Brain pericyte (primary cell): ENCODE results near the gene YIPF7.

Experiments
- DNase-seq: peaks from one replicate; pipeline ENCODE4 v3.0.0-alpha.2; 2012; ENCODE audit warnings: low read depth, low spot score

Gene YIPF7

GRCh38 chr4:44651425-44651824, at the start of gene YIPF7:
TSS of gene YIPF7 (minus strand) at chr4:44651625. CDS start at chr4:44650100, 1,525 bp downstream.
- no peak for DNase-seq

DNA sequence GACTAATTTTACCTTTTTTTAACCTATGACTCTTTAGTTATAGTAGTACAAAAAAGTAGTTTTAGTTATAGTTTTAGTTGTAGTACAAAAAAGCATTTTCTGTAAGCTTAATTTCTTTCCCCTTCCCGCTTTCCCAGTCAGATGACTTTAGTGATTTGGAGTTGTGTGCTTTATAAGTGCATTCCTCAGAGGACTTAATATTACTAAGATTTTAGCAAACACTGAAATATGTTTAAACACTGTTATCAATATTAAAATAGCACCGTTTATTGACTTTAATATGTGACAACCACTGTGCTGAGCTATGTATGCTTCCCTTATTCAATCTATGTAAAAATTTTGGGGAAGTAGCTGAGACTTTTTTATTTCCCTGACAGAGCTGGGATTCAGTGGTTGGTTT, 49.6 kb upstream of the YIPF7 start:
- DNase-seq, result no peak

- DNase-seq, result no peak
Measured at GRCh38 chr4:44700427-44700826, 49.0 kb upstream of the YIPF7 start.

GRCh38 chr4:44684648-44685047, 33.2 kb upstream of the YIPF7 start:
- no peak for DNase-seq

DNA sequence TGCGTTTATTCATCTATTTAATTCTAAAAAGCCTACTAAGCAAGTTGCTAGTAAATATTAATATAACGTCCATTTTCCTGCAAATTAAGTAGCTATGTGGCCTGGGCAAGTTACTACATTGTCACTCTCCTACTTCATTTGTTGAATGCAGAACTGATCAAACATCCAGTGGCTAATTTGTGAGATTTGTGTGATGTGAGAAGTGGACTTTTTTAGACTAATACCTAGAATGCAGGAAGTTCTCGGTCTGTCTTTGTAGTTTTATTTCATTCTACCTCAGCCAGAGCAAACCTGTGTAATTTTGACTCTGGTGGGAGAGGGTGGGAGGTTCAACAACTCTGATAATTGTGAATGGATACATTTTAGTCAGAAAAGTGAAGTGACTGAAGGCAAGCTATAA, 27.6 kb upstream of the YIPF7 start:
- no peak for DNase-seq

- DNase-seq, result peak; percentile 75
Measured at GRCh38 chr4:44678094-44679041, 26.9 kb upstream of the YIPF7 start, which contains the start of gene GUF1. TSS of gene GUF1 (plus strand) at chr4:44678420. CDS start at chr4:44678623, 203 bp downstream.

DNA sequence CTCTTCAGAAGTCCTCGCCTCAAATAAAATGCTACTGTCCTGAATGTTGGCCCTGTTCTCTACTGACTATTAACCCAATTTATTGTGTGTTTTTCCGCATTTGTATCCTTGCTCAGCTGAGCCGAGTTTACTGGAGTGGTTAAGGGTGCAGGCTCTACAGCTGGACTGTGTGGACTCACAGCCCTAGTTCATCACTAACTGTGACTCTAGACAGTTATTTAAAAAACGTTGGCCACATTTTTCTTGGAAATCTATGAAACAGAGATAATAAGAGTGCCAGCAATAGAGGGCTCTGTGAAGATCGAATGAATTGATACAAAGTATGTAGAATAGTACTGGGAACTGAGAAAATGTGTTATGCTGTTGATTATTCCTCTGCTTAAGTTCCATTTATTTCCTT, 23.9 kb upstream of the YIPF7 start:
- no peak for DNase-seq

DNA sequence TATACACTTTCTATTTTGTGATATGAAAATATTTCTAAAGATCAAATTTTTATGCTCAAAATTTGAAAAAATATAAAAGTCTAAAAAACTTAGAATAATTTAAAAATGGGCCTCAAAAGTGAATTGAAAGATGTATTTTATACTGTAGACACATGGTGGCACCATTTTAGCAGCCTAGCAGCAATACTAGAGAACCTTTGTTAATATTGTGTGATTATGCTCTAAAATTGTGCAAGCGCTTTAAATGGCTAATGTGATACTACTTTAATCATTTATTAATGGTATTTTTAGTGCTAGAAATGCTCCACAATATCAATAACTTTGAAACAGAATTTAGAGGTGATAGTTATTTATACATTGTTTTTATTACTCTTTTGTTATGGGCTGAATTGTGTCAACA, 23.0 kb upstream of the YIPF7 start:
- no peak for DNase-seq

DNA sequence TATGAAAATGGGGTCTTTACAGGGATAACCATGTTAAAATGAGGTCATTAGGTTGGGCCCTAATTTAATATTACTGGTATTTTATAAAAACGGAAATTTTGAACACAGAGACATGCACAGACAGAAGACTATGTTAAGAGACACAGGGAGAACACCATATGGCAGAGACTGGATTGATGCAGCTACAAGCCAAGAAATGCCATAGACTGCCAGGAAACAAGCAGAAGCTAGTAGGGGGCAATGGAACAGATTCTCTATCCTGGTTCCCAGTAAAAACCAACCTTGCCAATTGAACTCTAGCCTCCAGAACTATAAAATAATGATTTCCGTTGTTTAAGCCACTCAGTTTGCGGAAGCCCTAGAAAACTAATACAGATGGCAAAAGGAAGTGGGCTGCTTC, 20.2 kb upstream of the YIPF7 start:
- DNase-seq, result no peak

GRCh38 chr4:44670506-44671199, 19.2 kb upstream of the YIPF7 start:
- no peak for DNase-seq

DNA sequence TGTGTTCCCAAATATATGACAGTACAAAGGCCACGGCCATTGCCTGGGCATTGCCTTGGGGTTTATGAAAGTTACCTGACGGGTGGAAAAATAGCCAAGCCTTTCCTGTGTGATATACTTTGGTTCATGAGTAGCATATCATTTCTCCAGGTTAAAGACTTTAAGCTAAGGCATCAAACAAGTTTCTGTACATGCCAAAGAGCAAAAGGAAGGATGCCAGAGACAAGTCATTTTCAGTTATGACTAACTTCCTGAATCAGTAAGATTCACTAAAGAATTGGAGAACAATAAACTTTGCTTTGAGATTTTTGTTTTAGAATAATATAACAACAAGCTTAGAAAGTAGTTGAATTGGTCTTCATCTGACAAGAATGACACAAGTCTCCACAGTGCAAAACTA, 17.1 kb upstream of the YIPF7 start:
- DNase-seq, result no peak

DNA sequence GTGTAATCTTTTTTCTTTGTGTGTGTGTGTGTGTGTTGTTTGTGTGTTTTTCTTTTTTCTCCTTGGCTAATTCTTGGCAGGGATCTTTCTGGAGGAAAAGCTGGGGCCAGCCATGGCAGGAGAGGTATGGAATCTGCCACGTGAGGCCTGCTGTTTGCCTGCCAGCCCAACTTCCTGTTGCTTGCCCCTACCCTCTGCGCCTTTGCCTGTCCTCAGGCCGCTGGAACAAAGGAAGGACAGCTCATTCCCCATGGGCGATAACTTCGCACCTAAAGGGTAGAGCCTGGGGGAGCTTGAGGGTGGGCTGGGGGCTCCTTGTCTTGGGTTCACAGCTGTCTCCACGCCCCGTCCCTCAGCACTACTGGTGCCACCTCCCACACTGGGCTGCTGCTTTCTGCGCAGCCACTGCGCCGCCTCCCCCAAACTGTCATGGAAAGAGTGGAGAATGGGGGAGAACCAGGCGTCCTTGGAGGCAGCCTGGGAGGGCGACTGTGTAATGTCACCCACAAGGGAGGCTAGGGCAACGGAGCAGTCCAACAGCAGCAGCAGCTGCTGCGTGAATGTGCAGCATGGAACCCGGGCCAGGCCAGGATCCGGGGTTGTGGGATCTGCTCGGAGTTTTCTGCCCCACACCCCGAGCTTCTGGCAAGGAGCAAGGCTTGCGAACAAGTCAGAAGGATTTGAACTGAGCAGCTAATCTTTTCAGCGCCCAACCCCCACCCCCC, 12.3 kb upstream of the YIPF7 start:
- DNase-seq, result no peak

GRCh38 chr4:44662623-44663005, 11.2 kb upstream of the YIPF7 start:
- DNase-seq, result no peak

GRCh38 chr4:44661940-44662622, 10.7 kb upstream of the YIPF7 start:
- DNase-seq, result no peak

DNA sequence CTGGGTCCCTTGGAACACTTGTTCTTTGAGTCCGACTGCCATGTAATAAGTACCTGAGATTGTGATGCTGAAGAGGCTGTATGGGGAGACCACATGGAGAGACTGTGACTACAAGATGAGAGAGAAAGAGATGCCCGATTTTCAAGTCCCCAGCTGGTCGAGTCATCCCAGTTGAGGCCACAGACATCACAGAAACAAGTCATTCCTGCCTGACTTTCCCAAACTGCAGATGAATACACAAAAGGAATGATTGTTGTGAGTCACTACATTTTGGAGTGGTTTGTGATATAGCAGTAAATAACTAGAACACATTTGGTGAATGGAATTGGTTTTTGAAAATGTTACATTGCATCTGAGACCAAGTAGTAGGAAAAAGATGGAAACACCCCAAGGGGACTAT, 9.0 kb upstream of the YIPF7 start:
- no peak for DNase-seq

DNA sequence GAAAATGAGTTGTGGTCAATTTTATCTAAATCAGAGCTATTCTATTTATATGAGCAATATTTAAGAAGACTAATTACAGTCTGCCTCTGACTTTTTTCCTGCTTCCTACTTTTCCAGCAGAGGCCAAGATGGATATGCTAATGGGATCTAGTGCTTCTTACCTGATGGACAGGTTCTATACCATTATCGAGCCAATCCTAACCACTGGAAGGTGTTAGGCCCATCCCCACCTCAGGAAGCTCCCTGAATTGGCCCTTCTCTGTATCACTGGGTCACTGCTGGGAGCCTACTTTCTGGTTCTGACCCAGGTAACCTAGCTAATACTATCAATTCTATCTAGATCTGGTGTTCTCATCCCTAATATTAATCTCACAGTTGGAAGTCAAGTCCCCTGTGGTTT, 577 bp upstream of the YIPF7 start:
- DNase-seq, result no peak

DNA sequence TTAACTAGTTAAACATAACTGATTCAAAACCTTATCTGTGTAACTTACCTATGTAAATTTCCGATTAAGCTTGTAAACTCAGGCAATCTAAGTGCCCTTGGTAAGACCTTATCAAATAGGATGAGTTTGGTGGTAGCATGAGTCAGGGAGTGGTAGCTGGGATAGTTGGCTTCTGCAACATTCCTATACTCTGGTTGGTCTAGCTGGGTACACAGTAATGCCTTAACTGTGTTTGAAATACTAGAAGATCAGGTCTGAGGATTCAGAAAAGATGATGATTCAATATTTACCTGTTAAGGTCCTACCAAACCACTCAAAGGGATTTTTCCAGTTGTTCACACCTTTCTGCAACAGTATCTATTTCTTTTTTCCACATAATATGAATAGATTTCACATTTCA, 5.3 kb downstream of the YIPF7 start:
- no peak for DNase-seq

- DNase-seq, result no peak
Measured at GRCh38 chr4:44638091-44638490, 13.3 kb downstream of the YIPF7 start.

DNA sequence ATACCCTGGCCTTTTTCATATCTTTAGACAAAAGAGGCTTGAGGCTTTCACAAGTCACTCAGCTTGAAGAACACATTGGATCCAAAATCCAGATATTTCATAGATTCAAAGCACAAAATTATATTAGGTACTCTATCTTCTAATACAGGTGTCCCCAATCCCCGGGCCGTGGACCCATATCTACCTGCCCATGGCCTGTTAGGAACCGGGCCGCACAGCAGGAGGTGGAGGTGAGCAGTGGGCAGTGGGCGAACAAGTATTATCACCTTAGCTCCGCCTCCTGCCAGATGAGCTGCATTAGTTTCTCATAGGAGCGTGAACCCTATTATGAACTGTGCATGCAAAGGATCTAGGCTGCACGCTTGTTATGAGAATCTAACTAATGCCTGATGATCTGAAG, 18.7 kb downstream of the YIPF7 start:
- no peak for DNase-seq

DNA sequence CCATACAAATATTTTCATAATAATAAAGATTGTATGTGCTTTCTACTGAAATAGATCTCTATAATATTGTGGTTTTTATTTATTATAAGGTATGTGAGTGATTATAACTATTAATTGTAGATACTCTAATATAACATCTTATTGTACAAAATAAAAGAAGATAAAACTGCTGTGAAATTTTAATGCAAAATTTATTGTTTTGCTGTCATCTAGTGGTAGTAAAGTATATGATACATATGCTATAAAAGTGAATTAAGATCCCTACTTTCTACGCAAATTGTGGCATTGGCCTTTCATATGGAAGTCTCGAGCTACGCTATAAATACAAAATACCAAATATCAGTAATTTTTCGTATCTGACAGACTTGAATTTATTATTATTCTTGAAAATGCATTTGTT, 19.3 kb downstream of the YIPF7 start:
- DNase-seq, result no peak

- no peak for DNase-seq
Measured at GRCh38 chr4:44629280-44629866, 22.1 kb downstream of the YIPF7 start.
